ENCODE measurements around the gene DUSP8.

The DUSP8 gene

DNA sequence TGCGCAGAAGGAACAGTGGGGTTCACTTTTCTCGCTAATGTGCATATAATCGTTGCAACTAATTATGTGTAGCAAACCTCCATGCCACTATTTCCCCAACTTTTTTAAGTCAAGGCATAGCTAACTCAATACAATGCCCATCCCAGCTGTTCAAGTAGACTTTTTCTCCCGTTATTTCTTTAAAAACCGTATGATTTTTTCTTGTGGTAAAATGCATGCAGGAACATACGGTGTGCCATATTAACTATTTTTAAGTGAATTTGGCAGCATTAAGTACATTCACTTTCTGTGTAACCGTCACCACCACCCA is 2.8 kb upstream of the DUSP8 start:
- Histone ChIP-seq H3K9ac (ENCODE audit: insufficient read length) (no peak overlapping the region), H3K36me3 (ENCODE audit: insufficient read depth, low read length) (no peaks in the 10 kb centered on the region), H3K9me3 (ENCODE audit: low read depth, low read length) (no peaks in the 10 kb centered on the region), H3K27ac (no peak overlapping the region), H3K4me3 (no peak overlapping the region)
- DNase-seq (ENCODE audit: low read depth, low spot score): no peak
- TF ChIP-seq FOXP2 (optimal IDR thresholded peaks at IDR 0.05; ENCODE audit: control extremely low read depth, extremely low read length, insufficient read depth) (no peak), EZH2 (IDR thresholded peaks at IDR 0.05) (no peak), POLR2AphosphoS5 (IDR thresholded peaks at IDR 0.05; ENCODE audit: borderline replicate concordance, low read depth, low read length) (no peak)

DNA sequence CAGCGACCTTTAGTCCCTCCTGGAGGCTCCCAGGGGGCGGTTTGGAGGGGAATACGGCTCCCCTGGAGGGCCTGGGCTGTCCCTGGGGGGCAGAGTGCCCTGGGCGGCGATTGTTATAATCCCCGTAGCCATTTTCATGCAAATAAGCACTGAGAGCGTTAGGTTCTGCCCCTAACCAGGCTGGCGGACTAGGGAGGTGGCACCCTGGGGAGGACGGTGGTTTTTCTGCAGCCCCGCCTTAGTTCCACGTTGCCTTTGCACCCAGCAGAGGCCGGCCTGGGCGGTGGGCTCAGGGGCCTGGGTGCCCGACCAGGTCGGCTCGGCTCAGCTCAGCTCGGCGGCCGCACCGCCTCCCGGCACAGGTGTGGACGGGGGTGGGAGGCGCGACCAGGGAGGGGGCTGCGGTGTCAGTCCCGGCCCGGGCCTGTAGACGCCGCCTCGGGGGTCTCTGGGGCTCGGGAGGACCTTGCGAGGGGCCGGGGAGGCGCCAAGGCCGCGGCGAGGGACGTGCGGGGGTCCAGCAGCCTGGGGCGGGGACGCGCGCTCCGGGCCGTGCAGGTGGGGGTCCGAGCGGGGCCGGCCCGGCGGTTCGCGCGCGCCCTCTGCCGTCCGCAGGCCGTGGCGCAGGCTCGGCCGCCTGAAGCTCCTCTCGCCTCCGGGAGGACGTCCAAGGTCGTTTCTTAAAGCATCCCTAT is 2.3 kb upstream of the DUSP8 start:
- Histone ChIP-seq H3K9me3 (ENCODE audit: low read depth, low read length) (no peaks in the 10 kb centered on the region), H3K4me3 (peak overlapping the region; percentile 55), H3K36me3 (ENCODE audit: insufficient read depth, low read length) (no peaks in the 10 kb centered on the region), H3K27ac (no peak overlapping the region), H3K9ac (ENCODE audit: insufficient read length) (no peak overlapping the region)
- no peak for TF ChIP-seq POLR2AphosphoS5 (IDR thresholded peaks at IDR 0.05; ENCODE audit: borderline replicate concordance, low read depth, low read length)
- no peak for TF ChIP-seq FOXP2 (optimal IDR thresholded peaks at IDR 0.05; ENCODE audit: control extremely low read depth, extremely low read length, insufficient read depth)
- TF ChIP-seq EZH2 (IDR thresholded peaks at IDR 0.05): peak; percentile 33
- no peak for DNase-seq (ENCODE audit: low read depth, low spot score)

DNA sequence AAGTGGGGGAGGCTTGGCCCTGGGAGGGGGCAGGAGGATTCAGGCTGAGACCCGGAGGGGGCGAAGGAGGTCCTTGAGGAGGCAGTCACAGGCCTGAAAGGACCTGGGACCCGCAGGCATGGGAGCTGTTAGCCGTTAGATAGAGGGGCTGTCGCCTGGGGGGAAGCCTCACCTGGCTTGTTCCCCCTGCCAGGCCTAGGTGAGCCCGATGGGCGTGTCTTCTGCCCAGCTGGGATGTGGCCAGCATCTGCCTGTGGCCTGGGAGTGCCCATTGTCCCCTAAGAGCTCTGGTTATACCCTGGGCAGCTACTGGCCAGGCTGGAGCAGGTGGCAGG is 1.8 kb upstream of the DUSP8 start:
- no peak overlapping the region for H3K27ac ChIP-seq

DNA sequence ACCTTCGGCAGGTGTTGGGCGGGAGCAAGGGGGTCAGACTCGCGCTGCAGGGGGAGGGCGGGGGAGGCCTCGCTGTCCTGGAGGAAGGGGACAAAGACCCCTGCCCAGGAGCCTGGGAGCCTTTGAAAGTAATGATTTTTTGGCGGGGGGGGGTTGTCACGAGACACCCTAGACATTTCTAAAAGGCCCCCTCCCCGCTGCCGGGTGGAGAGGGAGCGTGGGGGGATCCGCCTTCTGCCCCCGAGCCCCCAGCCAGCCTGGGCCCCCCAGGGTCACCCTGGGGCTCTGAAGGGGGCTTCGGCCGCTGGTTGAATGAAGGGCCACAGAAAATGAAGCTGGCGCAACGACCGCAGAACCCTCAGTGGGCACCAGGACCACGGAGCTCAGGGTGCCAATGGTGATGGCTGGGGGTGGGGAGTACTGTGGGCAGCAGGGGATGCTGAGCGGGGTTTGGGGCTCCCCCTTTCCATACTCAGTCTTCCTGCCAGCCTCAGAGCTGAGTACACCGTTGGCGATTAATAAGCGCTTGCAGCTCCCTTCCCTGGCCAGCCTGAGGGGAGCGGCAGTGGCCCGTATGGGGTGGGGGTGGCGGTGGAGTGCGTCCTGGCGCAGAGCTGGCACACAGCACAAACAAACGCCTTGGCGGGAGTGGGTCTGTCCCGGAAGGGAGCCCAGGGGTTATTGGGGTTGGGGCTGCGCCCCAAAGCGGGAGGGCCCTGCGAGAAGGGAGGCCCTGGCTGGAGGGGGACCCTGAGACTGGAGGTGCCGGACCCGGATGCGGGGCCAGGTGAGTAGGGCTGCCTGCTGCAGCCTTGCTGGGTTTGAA is 1.2 kb upstream of the DUSP8 start:
- H3K4me3 ChIP-seq: peak overlapping the region; percentile 75
- no peaks in the 10 kb centered on the region for H3K9me3 ChIP-seq (ENCODE audit: low read depth, low read length)
- no peak for DNase-seq (ENCODE audit: low read depth, low spot score)
- TF ChIP-seq EZH2 (IDR thresholded peaks at IDR 0.05) (no peak), POLR2AphosphoS5 (IDR thresholded peaks at IDR 0.05; ENCODE audit: borderline replicate concordance, low read depth, low read length) (no peak), FOXP2 (optimal IDR thresholded peaks at IDR 0.05; ENCODE audit: control extremely low read depth, extremely low read length, insufficient read depth) (no peak)
- no peak overlapping the region for H3K9ac ChIP-seq (ENCODE audit: insufficient read length)
- no peaks in the 10 kb centered on the region for H3K36me3 ChIP-seq (ENCODE audit: insufficient read depth, low read length)
- no peak overlapping the region for H3K27ac ChIP-seq

More for the DNA sequence above, 1.8 kb upstream of the DUSP8 start:
- DNase-seq (ENCODE audit: low read depth, low spot score): no peak
- H3K36me3 ChIP-seq (ENCODE audit: insufficient read depth, low read length): no peaks in the 10 kb centered on the region
- TF ChIP-seq POLR2AphosphoS5 (IDR thresholded peaks at IDR 0.05; ENCODE audit: borderline replicate concordance, low read depth, low read length) (no peak), FOXP2 (optimal IDR thresholded peaks at IDR 0.05; ENCODE audit: control extremely low read depth, extremely low read length, insufficient read depth) (no peak)
- 0 out of 2 replicates have a peak overlapping the region, but pooled peaks have one; percentile 55 for H3K4me3 ChIP-seq
- no peaks in the 10 kb centered on the region for H3K9me3 ChIP-seq (ENCODE audit: low read depth, low read length)
- H3K9ac ChIP-seq (ENCODE audit: insufficient read length): no peak overlapping the region

DNA sequence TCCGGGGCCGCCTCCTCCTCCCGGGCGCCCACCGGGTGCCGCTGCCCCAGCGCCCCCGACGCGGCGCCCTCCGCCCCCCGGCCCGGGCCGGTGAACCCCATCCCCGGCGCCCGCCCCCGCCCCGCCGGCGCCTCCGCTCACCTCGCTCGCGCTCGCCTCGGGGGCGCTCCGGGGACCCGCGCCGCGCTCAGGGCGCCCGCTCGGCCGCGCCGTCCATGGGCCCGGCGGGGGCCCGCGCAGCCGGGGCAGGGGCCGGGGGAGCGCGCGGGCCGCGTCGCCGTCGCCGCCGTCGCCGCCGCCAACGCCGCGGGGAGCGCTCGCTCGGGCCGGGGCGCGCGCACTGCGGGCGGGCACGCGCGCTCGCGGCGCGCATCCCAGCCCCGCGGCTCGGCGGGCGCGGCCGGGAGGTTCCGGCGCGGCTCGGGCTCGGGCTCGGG is 293 bp downstream of the DUSP8 start:
- no peak for DNase-seq (ENCODE audit: low read depth, low spot score)
- Histone ChIP-seq H3K4me3 (peak overlapping the region; percentile 76), H3K9ac (ENCODE audit: insufficient read length) (peak overlapping the region; percentile 73), H3K9me3 (ENCODE audit: low read depth, low read length) (no peaks in the 10 kb centered on the region), H3K36me3 (ENCODE audit: insufficient read depth, low read length) (no peaks in the 10 kb centered on the region), H3K27ac (no peak overlapping the region)
- TF ChIP-seq FOXP2 (optimal IDR thresholded peaks at IDR 0.05; ENCODE audit: control extremely low read depth, extremely low read length, insufficient read depth) (no peak), EZH2 (IDR thresholded peaks at IDR 0.05) (no peak), POLR2AphosphoS5 (IDR thresholded peaks at IDR 0.05; ENCODE audit: borderline replicate concordance, low read depth, low read length) (no peak)

DNA sequence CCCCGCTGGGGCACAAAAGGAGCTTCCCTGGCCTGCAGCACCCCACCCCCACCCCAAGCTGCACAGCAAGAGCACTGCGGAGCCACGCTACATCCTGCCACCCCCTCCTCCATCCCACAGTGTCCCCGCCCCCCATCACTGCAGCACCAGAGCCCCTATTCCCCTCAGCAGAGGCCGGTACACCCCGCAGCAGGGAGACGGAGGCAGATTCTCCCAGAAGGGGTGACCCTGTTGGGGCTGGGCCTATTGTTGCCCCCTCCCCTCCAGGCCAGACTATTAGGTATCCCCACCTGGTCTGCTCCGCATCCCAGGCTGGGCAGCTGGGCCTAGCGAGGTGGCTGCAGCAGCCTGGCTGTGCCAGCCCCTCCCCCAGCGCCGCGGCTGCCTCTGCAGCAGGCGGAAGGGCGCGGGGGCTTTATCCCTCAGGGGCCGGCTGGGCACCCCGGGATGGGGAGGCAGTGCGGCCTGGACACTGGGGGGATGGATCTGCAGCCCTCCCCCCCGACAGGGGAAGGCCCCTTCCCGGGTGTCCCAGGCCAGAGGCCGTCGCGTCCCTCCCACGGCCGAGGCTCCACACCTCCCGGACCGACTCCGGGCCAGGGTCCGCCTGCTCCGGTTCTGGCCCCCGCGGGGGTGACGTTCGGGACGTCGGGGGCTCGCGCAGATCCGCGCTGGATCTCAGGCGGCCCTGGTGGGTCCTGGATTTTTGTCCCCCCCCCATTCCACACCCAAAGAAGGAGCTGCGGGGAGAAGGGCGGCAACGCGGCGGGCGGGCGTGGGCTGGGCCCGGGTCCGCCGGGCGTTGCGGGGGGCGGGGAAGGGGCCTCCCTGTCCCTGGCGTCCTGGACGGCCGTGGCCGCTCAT is 943 bp downstream of the DUSP8 start:
- Histone ChIP-seq H3K9me3 (ENCODE audit: low read depth, low read length) (no peaks in the 10 kb centered on the region), H3K4me3 (peak overlapping the region; percentile 76), H3K9ac (ENCODE audit: insufficient read length) (peak overlapping the region; percentile 73), H3K27ac (no peak overlapping the region), H3K36me3 (ENCODE audit: insufficient read depth, low read length) (no peaks in the 10 kb centered on the region)
- DNase-seq (ENCODE audit: low read depth, low spot score): no peak
- no peak for TF ChIP-seq POLR2AphosphoS5 (IDR thresholded peaks at IDR 0.05; ENCODE audit: borderline replicate concordance, low read depth, low read length)
- no peak for TF ChIP-seq FOXP2 (optimal IDR thresholded peaks at IDR 0.05; ENCODE audit: control extremely low read depth, extremely low read length, insufficient read depth)
- TF ChIP-seq EZH2 (IDR thresholded peaks at IDR 0.05): no peak

DNA sequence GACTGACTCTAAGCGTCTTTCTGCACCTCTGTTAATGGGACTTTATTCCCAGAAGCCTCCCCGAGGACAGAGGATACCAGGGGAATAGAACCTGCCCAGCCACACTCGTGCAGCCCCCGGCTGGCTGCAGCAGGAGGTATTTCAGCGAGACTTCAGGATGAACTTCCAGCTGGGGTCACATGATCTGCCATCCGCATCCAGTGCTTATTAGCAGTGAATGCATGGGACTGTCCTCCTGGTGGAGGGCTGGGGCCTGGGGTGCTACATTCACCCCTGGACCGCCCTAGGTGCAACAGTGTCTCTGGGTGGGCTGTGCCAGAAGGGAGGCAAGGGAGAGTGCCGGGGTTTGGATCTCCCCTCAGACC is 1.6 kb downstream of the DUSP8 start:
- 0 out of 2 replicates have a peak overlapping the region, but pooled peaks have one; percentile 76 for H3K4me3 ChIP-seq
- DNase-seq (ENCODE audit: low read depth, low spot score): no peak
- TF ChIP-seq FOXP2 (optimal IDR thresholded peaks at IDR 0.05; ENCODE audit: control extremely low read depth, extremely low read length, insufficient read depth): no peak
- no peak for TF ChIP-seq EZH2 (IDR thresholded peaks at IDR 0.05)
- no peak for TF ChIP-seq POLR2AphosphoS5 (IDR thresholded peaks at IDR 0.05; ENCODE audit: borderline replicate concordance, low read depth, low read length)
- no peak overlapping the region for H3K27ac ChIP-seq
- no peaks in the 10 kb centered on the region for H3K36me3 ChIP-seq (ENCODE audit: insufficient read depth, low read length)
- no peaks in the 10 kb centered on the region for H3K9me3 ChIP-seq (ENCODE audit: low read depth, low read length)
- H3K9ac ChIP-seq (ENCODE audit: insufficient read length): no peak overlapping the region

DNA sequence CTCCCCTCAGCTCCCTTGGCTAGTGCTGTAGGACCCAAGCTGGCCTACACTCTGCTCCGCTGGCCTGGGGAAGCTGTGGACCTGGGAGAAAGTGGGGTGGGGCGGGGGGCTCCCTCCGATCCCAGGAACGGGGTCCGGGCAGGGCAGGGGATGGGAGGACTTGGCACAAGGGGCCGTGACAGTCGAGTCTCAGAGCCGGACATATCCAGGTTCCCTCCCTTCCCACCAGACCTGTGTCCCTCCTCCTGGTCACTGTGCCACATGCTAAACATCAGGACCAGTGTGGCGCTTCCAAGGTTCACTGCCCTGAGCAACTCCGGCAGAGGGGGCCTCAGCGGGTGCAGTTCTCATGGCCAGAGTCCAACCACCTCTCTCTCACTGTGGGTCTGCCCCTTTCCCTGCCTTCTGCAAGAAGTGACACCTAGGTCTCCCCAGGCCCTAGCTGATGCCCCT is 2.0 kb downstream of the DUSP8 start:
- H3K4me3 ChIP-seq: no peak overlapping the region
- TF ChIP-seq EZH2 (IDR thresholded peaks at IDR 0.05) (no peak), POLR2AphosphoS5 (IDR thresholded peaks at IDR 0.05; ENCODE audit: borderline replicate concordance, low read depth, low read length) (no peak), FOXP2 (optimal IDR thresholded peaks at IDR 0.05; ENCODE audit: control extremely low read depth, extremely low read length, insufficient read depth) (no peak)
- no peaks in the 10 kb centered on the region for H3K36me3 ChIP-seq (ENCODE audit: insufficient read depth, low read length)
- no peak for DNase-seq (ENCODE audit: low read depth, low spot score)
- no peak overlapping the region for H3K27ac ChIP-seq
- no peak overlapping the region for H3K9ac ChIP-seq (ENCODE audit: insufficient read length)
- no peaks in the 10 kb centered on the region for H3K9me3 ChIP-seq (ENCODE audit: low read depth, low read length)
